Body of pancreas (tissue), 4 donors: ENCODE measurements around the gene FTCD. TPM values are rescaled to one million over a fixed set of nuclear protein-coding genes. Genes with fewer than 3 reads are reported as not detected.
A peak's percentile ranks its signal among the peaks of the same experiment; 100 is the strongest.

Experiments
- ATAC-seq: fragments of 150-250 bp; one replicate; pipeline ENCODE4 v1.9.1; 2016
- DNase-seq, 4 donors: peaks; one replicate each; pipeline ENCODE4 v3.0.0-alpha.2; 2019
- H3K27ac ChIP-seq, 4 donors: fragments of 200-600 bp; sonication (generic); 1 replicate in 3 of 4; 2 replicates in 1 of 4; pipeline versions ENCODE4 v1.5.1 to v1.6.1; 2016 to 2019; ENCODE audit warnings: mild to moderate bottlenecking in 1 of 4, mixed read lengths in 1 of 4, moderate library complexity in 1 of 4
- H3K27me3 ChIP-seq, 2 donors: fragments of 200-600 bp; sonication (generic); one replicate each; pipeline ENCODE4 v1.6.0; 2016; ENCODE audit warnings: mild to moderate bottlenecking in 1 of 2
- H3K36me3 ChIP-seq, 2 donors: fragments of 200-600 bp; sonication (generic); replicated peaks in 1 of 2; 2 replicates each; pipeline ENCODE4 v1.5.1; 2016; ENCODE audit warnings: low read depth in 2 of 2; ENCODE audit not compliant: insufficient read depth in 1 of 2
- H3K4me1 ChIP-seq: fragments of 200-600 bp; sonication (generic); one replicate; pipeline ENCODE4 v1.6.0; 2016
- H3K4me3 ChIP-seq, 2 donors: fragments of 200-600 bp; sonication (generic); 1 replicate in 1 of 2; 2 replicates in 1 of 2; pipeline ENCODE4 v1.5.1; 2016 to 2019
- H3K9me3 ChIP-seq, 3 donors: fragments of 200-600 bp; sonication (generic); 1 replicate in 2 of 3; 2 replicates in 1 of 3; pipeline ENCODE4 v1.5.1; 2016
- POLR2A ChIP-seq, 3 donors: fragments of 450-650 bp; IDR thresholded peaks; one replicate each; pipeline ENCODE4 v1.6.1; 2016; ENCODE audit warnings: antibody characterized with exemption in 3 of 3, mild to moderate bottlenecking in 2 of 3
- WGBS, 2 donors: methylation state at CpG; one replicate each; pipeline ENCODE4 v1.1.5; 2017; 5-methylcytosine and 5-hydroxymethylcytosine counted together
- intact Hi-C: fragments of 100-400 bp; cut with DNase I; formaldehyde crosslinking; loops from one replicate; pipeline ENCODE4 v1.15.1; 2023
- total RNA-seq, 2 donors: library from RNA; depleted of rRNA; stranded (reverse); fragments of >200 nt; gene quantifications; one replicate each; pipeline ENCODE4 v1.1.0, GENCODE V29; 2016
- TF ChIP-seq, protein P1 (sequence below), 7 experiments: fragments of 450-650 bp in 4 of 7; fragments of 200-600 bp in 3 of 7; sonication (generic) in 3 of 7; IDR thresholded peaks; one replicate each; pipeline ENCODE4 v1.5.1; 2016 to 2019; ENCODE audit warnings: antibody characterized with exemption in 7 of 7

Gene FTCD
- total RNA-seq, 2 donors from 2014 or later = 0.33 TPM; not detected in 1

DNA sequence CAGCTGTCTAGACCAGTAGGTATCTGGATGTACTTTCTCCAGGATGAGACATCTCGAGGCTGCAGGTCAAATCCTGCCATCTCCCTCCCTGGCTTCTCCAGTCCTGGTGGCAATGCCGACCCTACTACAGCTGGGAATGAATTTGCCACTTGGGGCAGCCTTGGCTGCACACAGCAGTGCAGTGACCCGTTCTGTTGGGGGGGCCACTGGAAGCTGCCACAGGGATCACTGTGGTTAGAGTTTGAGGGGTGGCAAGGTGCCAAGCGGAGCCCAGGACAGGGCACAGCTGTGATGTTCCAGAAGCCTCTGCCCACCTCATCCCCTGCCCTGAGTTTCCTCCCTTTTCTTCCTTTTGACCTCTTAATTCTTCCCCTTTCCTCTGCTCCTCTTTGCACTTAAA is 40.4 kb downstream of the FTCD start:
- no peak for ATAC-seq
- intact Hi-C loops = no loop called here
- Histone ChIP-seq H3K4me1 (no peaks in the 10 kb centered on the region), H3K27me3 (no peaks in the 10 kb centered on the region), H3K36me3 (no peaks in the 10 kb centered on the region), H3K4me3 (no peak overlapping the region), H3K9me3 (peaks cover 0 to 4% (median 0%) of the 10 kb centered on the region in 3 donors), H3K27ac (no peak overlapping the region)
- 68 to 76% methylated on average over 3 to 4 of the region's 4 CpGs for WGBS, 2 donors
- peak in 2 of 4 donors; percentile 5 to 8 for DNase-seq
- TF ChIP-seq, protein P1, sequence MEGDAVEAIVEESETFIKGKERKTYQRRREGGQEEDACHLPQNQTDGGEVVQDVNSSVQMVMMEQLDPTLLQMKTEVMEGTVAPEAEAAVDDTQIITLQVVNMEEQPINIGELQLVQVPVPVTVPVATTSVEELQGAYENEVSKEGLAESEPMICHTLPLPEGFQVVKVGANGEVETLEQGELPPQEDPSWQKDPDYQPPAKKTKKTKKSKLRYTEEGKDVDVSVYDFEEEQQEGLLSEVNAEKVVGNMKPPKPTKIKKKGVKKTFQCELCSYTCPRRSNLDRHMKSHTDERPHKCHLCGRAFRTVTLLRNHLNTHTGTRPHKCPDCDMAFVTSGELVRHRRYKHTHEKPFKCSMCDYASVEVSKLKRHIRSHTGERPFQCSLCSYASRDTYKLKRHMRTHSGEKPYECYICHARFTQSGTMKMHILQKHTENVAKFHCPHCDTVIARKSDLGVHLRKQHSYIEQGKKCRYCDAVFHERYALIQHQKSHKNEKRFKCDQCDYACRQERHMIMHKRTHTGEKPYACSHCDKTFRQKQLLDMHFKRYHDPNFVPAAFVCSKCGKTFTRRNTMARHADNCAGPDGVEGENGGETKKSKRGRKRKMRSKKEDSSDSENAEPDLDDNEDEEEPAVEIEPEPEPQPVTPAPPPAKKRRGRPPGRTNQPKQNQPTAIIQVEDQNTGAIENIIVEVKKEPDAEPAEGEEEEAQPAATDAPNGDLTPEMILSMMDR (IDR thresholded peaks at IDR 0.05) = no peak
- no peak for TF ChIP-seq POLR2A (IDR thresholded peaks at IDR 0.05)

DNA sequence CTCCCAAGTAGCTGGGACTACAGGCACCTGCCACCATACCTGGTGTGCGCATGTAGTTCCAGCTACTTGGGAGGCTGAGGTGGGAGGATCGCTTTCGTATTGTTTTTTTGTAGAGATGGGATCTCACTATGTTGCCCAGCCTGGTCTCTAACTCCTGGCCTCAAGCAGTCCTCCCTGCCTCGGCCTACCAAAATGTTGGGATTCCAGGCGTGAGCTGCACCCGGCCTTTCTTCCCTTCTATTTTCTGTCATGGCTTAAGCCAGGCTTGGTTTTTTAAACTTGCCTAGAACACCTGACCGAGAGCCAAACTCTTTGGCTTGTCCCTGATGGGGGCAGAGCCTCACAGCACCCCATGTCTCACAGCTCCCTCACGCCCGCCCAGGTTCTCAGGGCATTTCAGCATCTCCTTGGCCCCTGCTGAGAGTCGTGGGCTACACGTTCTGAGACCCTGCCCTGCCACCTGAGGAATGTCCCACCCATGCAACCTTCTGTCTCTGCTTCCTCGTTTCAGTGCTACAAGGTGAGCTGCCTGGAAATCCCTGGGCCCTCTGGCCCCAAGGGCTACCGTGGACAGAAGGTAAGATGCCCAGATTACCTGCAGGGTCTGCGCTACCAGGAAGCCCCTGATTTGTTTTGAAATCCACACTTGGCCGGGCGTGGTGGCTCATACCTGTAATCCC is 41.7 kb downstream of the FTCD start:
- TF ChIP-seq, protein P1 (IDR thresholded peaks at IDR 0.05) = no peak
- TF ChIP-seq POLR2A (IDR thresholded peaks at IDR 0.05) = no peak
- no peaks in the 10 kb centered on the region for H3K4me1 ChIP-seq
- DNase-seq = peak in 2 of 4 donors; percentile 2 to 7
- H3K9me3 ChIP-seq = peaks cover 0 to 4% (median 0%) of the 10 kb centered on the region in 3 donors
- ATAC-seq = no peak
- intact Hi-C loops = no loop called here
- no peaks in the 10 kb centered on the region for H3K27me3 ChIP-seq
- H3K4me3 ChIP-seq = no peak overlapping the region
- no peaks in the 10 kb centered on the region for H3K36me3 ChIP-seq
- H3K27ac ChIP-seq = no peak overlapping the region
- 84 to 88% methylated on average over 10 to 14 of the region's 16 CpGs for WGBS, 2 donors

DNA sequence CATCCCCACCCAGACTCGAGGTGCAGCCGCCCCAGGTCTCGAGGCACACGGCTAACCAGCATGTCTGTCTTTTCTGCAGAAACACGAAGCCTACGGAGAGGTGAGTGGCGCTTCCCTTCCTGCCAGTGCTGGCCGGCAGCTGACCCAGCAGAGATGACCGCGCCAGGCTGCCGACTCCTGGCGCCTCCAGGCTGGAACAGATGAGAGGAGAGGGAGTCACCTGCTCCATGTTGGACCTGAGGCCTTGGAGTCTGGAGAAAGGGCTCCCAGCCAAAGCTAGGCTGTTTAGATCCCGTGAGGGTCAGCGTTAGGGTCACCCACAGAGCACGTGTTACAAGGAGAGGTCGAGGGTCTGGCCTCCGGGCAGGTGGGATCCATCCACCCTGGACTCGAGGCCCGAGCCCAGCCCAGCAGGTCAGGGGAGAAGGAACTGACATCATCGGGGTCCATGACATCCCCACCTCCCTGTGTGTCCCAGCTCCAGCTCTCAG is 42.6 kb downstream of the FTCD start:
- Histone ChIP-seq H3K36me3 (no peaks in the 10 kb centered on the region), H3K4me1 (no peaks in the 10 kb centered on the region), H3K4me3 (no peak overlapping the region), H3K9me3 (peaks cover 0 to 4% (median 0%) of the 10 kb centered on the region in 3 donors), H3K27ac (no peak overlapping the region), H3K27me3 (no peaks in the 10 kb centered on the region)
- DNase-seq (peak in 1 of 4 donors; percentile 5), ATAC-seq (no peak)
- intact Hi-C loops = no loop called here
- TF ChIP-seq, protein P1 (IDR thresholded peaks at IDR 0.05) = no peak
- no peak for TF ChIP-seq POLR2A (IDR thresholded peaks at IDR 0.05)
- 75 to 82% methylated on average over 9 to 18 of the region's 20 CpGs for WGBS, 2 donors

DNA sequence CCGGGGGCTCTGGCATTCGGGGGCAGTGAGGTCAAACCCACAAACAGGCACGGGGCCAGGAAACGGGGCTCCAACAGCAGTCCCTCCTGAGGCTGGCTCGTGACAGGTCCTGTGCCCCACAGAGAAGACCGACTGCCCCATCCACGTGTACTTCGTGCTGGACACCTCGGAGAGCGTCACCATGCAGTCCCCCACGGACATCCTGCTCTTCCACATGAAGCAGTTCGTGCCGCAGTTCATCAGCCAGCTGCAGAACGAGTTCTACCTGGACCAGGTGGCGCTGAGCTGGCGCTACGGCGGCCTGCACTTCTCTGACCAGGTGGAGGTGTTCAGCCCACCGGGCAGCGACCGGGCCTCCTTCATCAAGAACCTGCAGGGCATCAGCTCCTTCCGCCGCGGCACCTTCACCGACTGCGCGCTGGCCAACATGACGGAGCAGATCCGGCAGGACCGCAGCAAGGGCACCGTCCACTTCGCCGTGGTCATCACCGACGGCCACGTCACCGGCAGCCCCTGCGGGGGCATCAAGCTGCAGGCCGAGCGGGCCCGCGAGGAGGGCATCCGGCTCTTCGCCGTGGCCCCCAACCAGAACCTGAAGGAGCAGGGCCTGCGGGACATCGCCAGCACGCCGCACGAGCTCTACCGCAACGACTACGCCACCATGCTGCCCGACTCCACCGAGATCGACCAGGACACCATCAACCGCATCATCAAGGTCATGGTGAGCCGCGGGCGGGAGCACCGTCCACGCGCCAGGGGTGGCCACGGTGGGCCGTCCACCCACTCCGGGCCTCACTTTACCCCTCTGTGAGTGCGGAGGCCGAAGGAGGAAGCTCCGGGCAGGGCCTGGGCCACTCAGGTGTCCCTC is 43.3 kb downstream of the FTCD start:
- TF ChIP-seq, protein P1 (IDR thresholded peaks at IDR 0.05) = no peak
- TF ChIP-seq POLR2A (IDR thresholded peaks at IDR 0.05) = no peak
- Histone ChIP-seq H3K4me3 (no peak overlapping the region), H3K27ac (no peak overlapping the region), H3K27me3 (no peaks in the 10 kb centered on the region), H3K9me3 (peaks cover 0 to 10% (median 0%) of the 10 kb centered on the region in 3 donors), H3K4me1 (no peaks in the 10 kb centered on the region), H3K36me3 (no peaks in the 10 kb centered on the region)
- no peak for ATAC-seq
- intact Hi-C loops = no loop called here
- peak in 3 of 4 donors; percentile 4 to 11 (median 9) for DNase-seq
- WGBS, 2 donors = 79 to 87% methylated on average over 15 to 65 of the region's 69 CpGs
